Femur (tissue), 1 donor: ENCODE measurements around the gene TENM3.
"Not testable (repeated sequence)": the region's sequence is repeated elsewhere in the genome, so short reads cannot be mapped to it uniquely, and the experiment has no call there.

Experiments
- DNase-seq: peaks from one replicate; pipeline ENCODE4 v3.0.0-alpha.2; 2017

TENM3 gene

GRCh38 chr4:182343453-182343852 is 100.3 kb downstream of the TENM3 start:
- DNase-seq: no peak

- no peak for DNase-seq
Observed at GRCh38 chr4:182344968-182345367, 101.8 kb downstream of the TENM3 start.

- DNase-seq: no peak
Observed at GRCh38 chr4:182346250-182346649, 103.0 kb downstream of the TENM3 start.

- DNase-seq: no peak
Observed at GRCh38 chr4:182346675-182347375, 103.6 kb downstream of the TENM3 start.

- DNase-seq: no peak
Observed at GRCh38 chr4:182348779-182349326, 105.7 kb downstream of the TENM3 start.

- no peak for DNase-seq
Observed at GRCh38 chr4:182350041-182350440, 106.8 kb downstream of the TENM3 start.

DNA sequence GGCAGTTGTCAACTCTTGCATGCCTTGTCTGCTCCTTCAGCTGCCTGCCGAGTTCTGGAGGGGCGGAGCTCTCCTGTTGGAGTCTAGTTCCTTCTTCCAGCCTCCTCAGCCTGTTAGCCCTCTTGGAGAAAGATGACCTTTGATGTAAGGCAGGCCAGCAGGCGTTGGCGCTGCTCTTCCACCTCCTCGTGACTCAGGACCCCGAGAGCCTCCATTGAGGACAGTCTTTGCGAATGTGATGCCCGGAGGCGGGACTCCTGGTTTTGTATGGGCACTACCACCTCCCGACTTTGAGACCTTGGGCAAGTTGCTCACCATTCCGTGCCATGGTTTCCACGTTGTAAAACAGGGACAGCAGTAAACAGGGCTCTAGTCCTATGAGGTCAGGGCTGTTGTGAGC is 108.3 kb downstream of the TENM3 start:
- DNase-seq: no peak

DNA sequence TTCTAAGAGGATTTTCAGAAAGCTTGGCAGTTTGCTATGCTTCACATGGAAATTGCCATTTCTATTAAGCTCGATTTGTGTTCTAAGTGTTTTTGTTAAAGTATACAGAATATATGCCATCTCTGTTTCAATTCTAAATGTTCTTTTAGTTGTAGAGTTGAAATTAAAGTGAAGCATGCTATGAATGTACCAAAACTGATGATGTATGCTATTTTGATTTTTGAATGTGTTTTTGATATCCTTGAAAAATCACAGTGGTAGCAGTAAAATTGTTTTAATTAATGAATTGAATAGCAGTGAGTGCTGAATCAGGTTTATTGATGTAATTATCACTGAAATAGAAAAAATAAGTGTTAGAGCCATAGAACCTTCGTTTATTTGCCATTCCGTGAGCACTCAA is 110.9 kb downstream of the TENM3 start:
- no peak for DNase-seq

DNA sequence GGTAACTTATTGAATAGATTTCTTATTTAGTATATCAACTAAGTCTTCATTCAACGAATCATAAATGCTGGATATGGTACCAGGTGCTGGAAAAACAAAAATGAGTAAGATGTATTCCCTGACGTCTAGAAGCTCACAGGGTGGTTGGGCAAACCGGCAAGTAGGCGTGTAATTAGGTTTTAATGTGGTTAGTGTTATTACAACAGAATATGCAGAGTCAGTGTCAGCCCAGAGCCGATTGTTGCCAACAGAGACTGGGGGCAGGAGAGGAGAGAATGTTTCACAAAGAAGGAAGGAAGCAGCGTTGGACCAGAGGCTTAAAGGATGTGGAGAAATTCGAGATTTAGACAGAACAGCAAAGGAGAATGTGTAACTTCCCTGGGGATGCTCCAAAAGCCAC is 111.7 kb downstream of the TENM3 start:
- no peak for DNase-seq

- no peak for DNase-seq
Observed at GRCh38 chr4:182367153-182367552, 124.0 kb downstream of the TENM3 start.

GRCh38 chr4:182369211-182369610 is 126.0 kb downstream of the TENM3 start:
- DNase-seq: no peak

- no peak for DNase-seq
Observed at GRCh38 chr4:182370491-182370890, 127.3 kb downstream of the TENM3 start.

GRCh38 chr4:182380771-182381181 is 137.6 kb downstream of the TENM3 start:
- DNase-seq: peak; percentile 76

- no peak for DNase-seq
Observed at GRCh38 chr4:182382941-182383340, 139.7 kb downstream of the TENM3 start.

GRCh38 chr4:182384631-182385091 is 141.5 kb downstream of the TENM3 start:
- DNase-seq: peak; percentile 46

DNA sequence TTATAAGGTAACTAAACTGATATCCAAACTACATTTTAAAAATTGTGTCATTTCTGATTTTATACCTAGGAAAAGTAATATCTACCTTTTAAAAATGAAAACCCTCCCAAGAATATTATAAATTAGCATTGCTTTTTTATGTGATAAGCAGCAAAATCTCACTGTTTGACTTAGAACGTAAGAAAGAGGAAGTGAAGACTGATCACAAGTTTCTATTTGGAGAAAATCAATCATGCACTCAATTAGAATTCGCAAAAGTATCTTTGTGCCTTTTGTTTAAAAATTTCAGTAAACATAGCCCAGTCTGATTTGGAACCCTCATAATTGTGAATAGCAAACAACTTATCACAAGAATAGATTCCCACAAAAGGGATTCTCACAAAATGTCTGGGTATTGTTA is 142.7 kb downstream of the TENM3 start:
- DNase-seq: no peak

- DNase-seq: not testable (repeated sequence)
Observed at GRCh38 chr4:182386576-182386975, 143.4 kb downstream of the TENM3 start.

DNA sequence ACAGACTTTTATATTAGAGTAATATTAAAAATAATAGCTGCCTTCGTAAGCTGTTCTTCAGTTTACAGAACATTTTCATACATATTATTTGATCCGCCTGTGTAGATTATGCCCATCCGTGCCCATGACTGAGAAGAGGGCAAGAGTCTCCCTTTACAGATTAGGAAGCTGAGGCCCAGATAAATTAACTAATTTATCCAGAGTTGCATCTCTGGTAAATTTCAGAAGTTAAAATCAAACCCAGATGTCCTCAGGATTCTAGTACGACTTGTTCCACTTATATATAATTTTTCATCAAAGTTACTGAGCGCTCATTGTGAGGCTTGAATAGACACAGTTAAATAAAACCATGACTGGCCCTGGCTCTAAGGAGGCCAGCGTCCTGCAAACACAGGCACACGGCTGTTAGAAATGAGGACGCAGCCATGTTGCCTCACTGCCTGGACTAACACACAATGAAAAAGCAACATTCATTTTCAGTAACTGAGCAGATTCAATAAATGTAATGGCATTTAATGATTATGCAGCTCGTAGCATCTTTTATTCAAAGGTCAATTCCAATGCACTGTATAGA is 148.0 kb downstream of the TENM3 start:
- no peak for DNase-seq

DNA sequence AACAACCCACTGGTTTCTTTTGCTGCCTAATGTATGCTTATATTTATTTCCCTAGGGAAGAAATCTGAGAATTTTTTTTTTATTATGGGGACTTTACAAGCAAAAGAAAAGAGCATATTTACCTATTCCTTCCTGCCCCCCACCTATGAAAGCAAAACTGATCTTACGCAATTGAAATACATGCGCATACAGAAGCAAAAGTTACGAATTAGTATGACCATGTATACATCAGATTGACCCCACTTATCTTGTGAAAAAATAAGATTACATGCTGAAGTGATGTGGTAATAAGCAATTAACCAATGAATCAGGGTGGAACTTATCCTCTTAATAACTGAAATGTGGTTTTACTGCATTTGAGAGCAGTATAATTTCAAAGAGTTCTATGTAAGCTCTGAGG is 151.0 kb downstream of the TENM3 start:
- no peak for DNase-seq

- DNase-seq: no peak
Observed at GRCh38 chr4:182400081-182400480, 156.9 kb downstream of the TENM3 start.

DNA sequence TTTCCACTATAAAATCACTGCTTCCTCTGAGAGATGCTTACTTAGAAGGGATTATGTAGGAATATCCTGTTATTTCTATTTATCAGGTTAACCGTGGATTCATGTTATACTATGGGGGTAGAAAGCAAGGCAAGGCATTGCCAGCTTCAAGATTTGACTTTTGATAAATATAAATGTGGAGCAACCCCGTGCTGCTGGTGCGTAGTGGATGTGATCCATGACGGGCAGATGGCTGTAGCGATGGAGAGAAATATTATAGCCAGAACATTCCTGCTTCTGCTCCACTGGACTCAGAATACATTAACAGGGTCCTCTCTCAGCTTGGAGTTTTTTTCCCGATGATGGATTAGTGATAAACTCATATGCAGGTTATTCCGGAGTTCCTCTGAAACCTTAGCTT is 157.6 kb downstream of the TENM3 start:
- DNase-seq: no peak

- DNase-seq: no peak
Observed at GRCh38 chr4:182404376-182404775, 161.2 kb downstream of the TENM3 start.

DNA sequence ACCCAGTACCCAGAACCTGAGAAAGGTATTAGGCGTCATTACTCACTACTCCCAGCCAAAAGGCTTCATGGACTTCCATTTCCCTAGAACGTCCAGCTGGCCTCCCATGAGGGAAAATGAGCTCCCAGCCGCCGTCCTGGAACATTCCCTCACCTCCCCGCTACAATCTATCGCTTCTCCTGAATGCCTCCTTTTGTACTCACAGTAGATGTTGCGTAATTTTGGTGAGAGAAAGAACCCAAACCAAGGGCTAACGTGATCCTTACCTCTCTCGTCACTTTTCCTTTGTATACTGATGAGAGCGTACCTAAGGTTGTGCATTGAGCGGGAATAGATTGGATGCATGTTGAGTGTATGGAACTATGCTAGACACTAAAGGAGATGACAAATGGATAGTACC is 161.9 kb downstream of the TENM3 start:
- no peak for DNase-seq

GRCh38 chr4:182409271-182409670 is 166.1 kb downstream of the TENM3 start:
- DNase-seq: peak; percentile 38

DNA sequence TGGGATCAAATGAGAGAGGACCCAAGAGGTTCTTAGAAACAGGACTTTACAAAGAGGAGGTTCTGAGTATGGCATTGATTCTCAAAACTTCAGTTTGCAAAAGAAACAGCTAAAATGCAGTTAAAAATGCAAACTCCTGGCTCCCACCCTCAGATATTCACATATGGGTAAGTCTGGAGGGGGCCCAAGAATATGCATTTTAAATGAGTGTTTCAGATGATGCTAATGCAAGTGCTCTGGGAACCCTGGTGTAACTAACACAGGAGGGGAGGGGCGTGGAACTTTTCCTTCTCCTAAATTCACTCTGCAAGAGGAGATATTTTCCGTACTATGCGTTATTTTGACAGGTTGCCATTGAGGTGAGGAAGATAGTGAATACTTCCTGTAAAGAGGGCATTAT is 168.2 kb downstream of the TENM3 start:
- no peak for DNase-seq
